GM12878 (cell line): ENCODE results near the gene GSX1. TPM values are rescaled to one million over a fixed set of nuclear protein-coding genes. Genes with fewer than 3 reads are reported as not detected.

ENCODE experiments used
- ATAC-seq: fragments of 200-7000 bp; cut with Tn5 transposase; 3 replicates; pipeline ENCODE4 v1.9.1; 2020; ENCODE audit warnings: mild to moderate bottlenecking, moderate library complexity
- BruUV-seq: library from RNA; stranded (reverse); fragments of 400-500 nt; replicated peaks from 2 replicates; lab custom pipeline; 2021; lab: Mats Ljungman, UMichigan
- CTCF ChIA-PET: fragments of 300-600 bp; sonication (Branson Sonifier 250); formaldehyde crosslinking; extraction: SDS; loops from one replicate; lab custom pipeline; 2021; ENCODE audit warnings: inconsistent platforms; lab: Yijun Ruan, JAX
- POLR2A ChIA-PET: fragments of 350-600 bp; formaldehyde crosslinking; extraction: SDS; loops from one replicate; lab custom pipeline; 2021; ENCODE audit warnings: inconsistent platforms; lab: Charles Lee
- RAD21 ChIA-PET: fragments of 300-600 bp; sonication (Branson Sonifier 250); formaldehyde crosslinking; loops from one replicate; lab custom pipeline; 2023; ENCODE audit warnings: antibody characterized with exemption; ENCODE audit not compliant: unreplicated experiment; lab: Charles Lee
- SMC1A ChIA-PET: fragments of 300-600 bp; sonication (Branson Sonifier 250); formaldehyde crosslinking; loops from one replicate; lab custom pipeline; 2023; ENCODE audit not compliant: unreplicated experiment, uncharacterized antibody; lab: Charles Lee
- DNase-seq: peaks from one replicate; pipeline ENCODE4 v3.0.0-alpha.2; 2011; ENCODE audit warnings: low read depth, low spot score
- FAIRE-seq: peaks from 3 replicates; lab custom pipeline; 2011; peaks lifted over from hg19 to GRCh38; lab: Jason Lieb, UNC
- H2AFZ ChIP-seq: 2 replicates; pipeline ENCODE4 v1.6.0; 2011; ENCODE audit warnings: low read depth, low read length, control low read depth; ENCODE audit not compliant: control insufficient read depth
- H3K27ac ChIP-seq: 2 replicates; pipeline ENCODE4 v1.5.1; 2011; ENCODE audit warnings: control low read depth; ENCODE audit not compliant: control insufficient read depth, insufficient read depth
- H3K27me3 ChIP-seq, 2 experiments: replicated peaks in 1 of 2; 2 replicates each; pipeline versions ENCODE4 v1.6.0 to v1.6.1; 2011; ENCODE audit warnings: low read length in 1 of 2; ENCODE audit not compliant: control insufficient read depth in 2 of 2, insufficient read depth in 2 of 2
- H3K36me3 ChIP-seq, 2 experiments: 2 replicates each; pipeline ENCODE4 v1.5.1; 2011; ENCODE audit warnings: low read length in 1 of 2; ENCODE audit not compliant: control insufficient read depth in 2 of 2, insufficient read depth in 2 of 2
- H3K4me1 ChIP-seq: 2 replicates; pipeline ENCODE4 v1.6.1; 2011; ENCODE audit warnings: mild to moderate bottlenecking, low read length, moderate library complexity, mixed read lengths; ENCODE audit not compliant: control insufficient read depth, insufficient read depth
- H3K4me2 ChIP-seq: 2 replicates; pipeline ENCODE4 v1.6.0; 2011; ENCODE audit warnings: control low read depth; ENCODE audit not compliant: control insufficient read depth, insufficient read depth
- H3K4me3 ChIP-seq: fragments of 200-600 bp; sonication (generic); 2 replicates; pipeline ENCODE4 v1.5.1; 2016
- H3K79me2 ChIP-seq: 2 replicates; pipeline ENCODE4 v1.6.0; 2011; ENCODE audit warnings: low read length; ENCODE audit not compliant: control insufficient read depth, insufficient read depth
- H3K9ac ChIP-seq: 2 replicates; pipeline ENCODE4 v1.8.0; 2011; ENCODE audit warnings: low read length, control low read depth, mixed read lengths; ENCODE audit not compliant: control insufficient read depth, insufficient read depth
- H3K9me3 ChIP-seq: replicated peaks from 3 replicates; pipeline ENCODE4 v1.5.1; 2011; ENCODE audit warnings: mild to moderate bottlenecking, low read length; ENCODE audit not compliant: control insufficient read depth, insufficient read depth
- H4K20me1 ChIP-seq: 2 replicates; pipeline ENCODE4 v1.6.0; 2011; ENCODE audit not compliant: control insufficient read depth, insufficient read depth
- ATF7 ChIP-seq: fragments of 450-650 bp; IDR thresholded peaks from 2 replicates; pipeline ENCODE4 v1.6.1; 2016; ENCODE audit warnings: low read depth, mild to moderate bottlenecking
- CBX3 ChIP-seq: fragments of 200-600 bp; sonication (generic); IDR thresholded peaks from 2 replicates; pipeline ENCODE4 v1.6.1; 2016; ENCODE audit warnings: low read depth, borderline replicate concordance
- LARP7 ChIP-seq: fragments of 450-650 bp; IDR thresholded peaks from 2 replicates; pipeline ENCODE4 v1.6.1; 2017; ENCODE audit warnings: mild to moderate bottlenecking
- RELA ChIP-seq: fragments of 450-650 bp; IDR thresholded peaks from 2 replicates; pipeline ENCODE4 v1.8.0; 2014; ENCODE audit warnings: borderline replicate concordance; ENCODE audit not compliant: partially characterized antibody
- SUPT20H ChIP-seq: IDR thresholded peaks from 2 replicates; pipeline ENCODE4 v1.6.1; 2011; ENCODE audit warnings: low read depth, mild to moderate bottlenecking, low read length, moderate library complexity, borderline replicate concordance; ENCODE audit not compliant: control insufficient read depth
- TARDBP ChIP-seq: IDR thresholded peaks from 2 replicates; pipeline ENCODE4 v1.6.1; 2016; ENCODE audit warnings: borderline replicate concordance
- ZBED1 ChIP-seq: IDR thresholded peaks from 2 replicates; pipeline ENCODE4 v1.6.1; 2016; ENCODE audit warnings: borderline replicate concordance
- WGBS: methylation state at CpG from one replicate; pipeline ENCODE4 v1.1.6; 2016; ENCODE audit warnings: low lambda C conversion rate; ENCODE audit not compliant: insufficient replicate concordance, insufficient coverage; ENCODE audit errors: missing lambda C conversion rate; 5-methylcytosine and 5-hydroxymethylcytosine counted together
- in situ Hi-C: fragments of 300-500 bp; cut with MboI; formaldehyde crosslinking; loops from 9 replicates; pipeline ENCODE4 v1.14.3; 2018; ENCODE audit warnings: mixed read lengths
- intact Hi-C: fragments of 100-400 bp; cut with micrococcal nuclease; formaldehyde crosslinking; loops from one replicate; pipeline ENCODE4 v1.14.2; 2022; ENCODE audit not compliant: unreplicated experiment
- polyA plus RNA-seq, 11 experiments: library from polyadenylated mRNA; depleted of rRNA in 4 of 11; unstranded in 6 of 11; stranded (reverse) in 5 of 11; fragments of >200 nt; fragmentation: Nextera tagmentation in 4 of 11; fragmentation: Illumina TruSeq in 1 of 11; extraction: Ambion mirVana in 4 of 11; extraction: Trizol in 1 of 11; gene quantifications; 1 replicate in 1 of 11; 2 replicates in 10 of 11; pipeline versions ENCODE4 v1.2.1 to v1.2.3, GENCODE V29; 2011 to 2016; ENCODE audit warnings: inconsistent platforms in 2 of 11, missing spikeins in 2 of 11, low read depth in 1 of 11
- total RNA-seq, 4 experiments: library from RNA; depleted of rRNA in 3 of 4; stranded (reverse); fragments of >200 nt in 3 of 4; fragmentation: Illumina TruSeq in 1 of 4; extraction: Trizol in 1 of 4; gene quantifications; 2 replicates each; pipeline versions ENCODE4 v1.2.1 to v1.2.3, GENCODE V29; 2013 to 2021
- TF ChIP-seq, protein P1 (sequence below): fragments of 450-650 bp; IDR thresholded peaks from 2 replicates; pipeline ENCODE4 v1.6.1; 2016; ENCODE audit warnings: mild to moderate bottlenecking
- TF ChIP-seq, protein P2 (sequence below): fragments of 450-650 bp; IDR thresholded peaks from 2 replicates; pipeline ENCODE4 v1.6.1; 2014; ENCODE audit warnings: mild to moderate bottlenecking
- TF ChIP-seq, protein P3 (sequence below): fragments of 450-650 bp; IDR thresholded peaks from 2 replicates; pipeline ENCODE4 v1.6.1; 2017; ENCODE audit warnings: mild to moderate bottlenecking, moderate library complexity
- TF ChIP-seq, protein P4 (sequence below): fragments of 450-650 bp; IDR thresholded peaks from 2 replicates; pipeline ENCODE4 v1.6.1; 2017; ENCODE audit warnings: mild to moderate bottlenecking, low read depth, inconsistent platforms; ENCODE audit not compliant: poor library complexity, severe bottlenecking
- TF ChIP-seq, protein P5 (sequence below): fragments of 450-650 bp; IDR thresholded peaks from 2 replicates; pipeline ENCODE4 v1.6.1; 2017; ENCODE audit warnings: mild to moderate bottlenecking

Gene GSX1
- total and polyA plus RNA-seq, 10 of the 15 experiments (the other 5 are each of a cell fraction or from before 2014, with no cell fraction given) = not detected

DNA sequence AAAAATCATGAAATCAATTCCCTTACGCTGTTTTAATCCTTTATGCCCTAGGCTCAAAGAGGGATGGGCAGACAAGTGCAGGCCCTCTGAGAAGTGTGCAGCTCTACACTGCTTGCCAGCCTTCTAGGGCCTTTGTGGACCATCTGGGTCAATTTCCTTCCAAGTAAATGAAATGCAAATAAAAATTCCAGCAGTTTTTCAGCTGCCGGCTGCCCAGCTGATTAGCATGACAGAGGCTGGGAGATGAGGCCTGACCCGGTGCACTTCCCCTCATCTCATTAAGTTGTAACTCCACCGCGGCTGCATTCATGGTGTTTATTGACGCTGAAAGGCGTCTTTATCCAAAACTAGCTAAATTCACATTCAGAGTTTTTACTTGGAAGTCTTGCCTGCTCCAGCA lies 47.5 kb upstream of the GSX1 start:
- TF ChIP-seq, protein P1, sequence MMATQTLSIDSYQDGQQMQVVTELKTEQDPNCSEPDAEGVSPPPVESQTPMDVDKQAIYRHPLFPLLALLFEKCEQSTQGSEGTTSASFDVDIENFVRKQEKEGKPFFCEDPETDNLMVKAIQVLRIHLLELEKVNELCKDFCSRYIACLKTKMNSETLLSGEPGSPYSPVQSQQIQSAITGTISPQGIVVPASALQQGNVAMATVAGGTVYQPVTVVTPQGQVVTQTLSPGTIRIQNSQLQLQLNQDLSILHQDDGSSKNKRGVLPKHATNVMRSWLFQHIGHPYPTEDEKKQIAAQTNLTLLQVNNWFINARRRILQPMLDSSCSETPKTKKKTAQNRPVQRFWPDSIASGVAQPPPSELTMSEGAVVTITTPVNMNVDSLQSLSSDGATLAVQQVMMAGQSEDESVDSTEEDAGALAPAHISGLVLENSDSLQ = no peak
- TF ChIP-seq, protein P2, sequence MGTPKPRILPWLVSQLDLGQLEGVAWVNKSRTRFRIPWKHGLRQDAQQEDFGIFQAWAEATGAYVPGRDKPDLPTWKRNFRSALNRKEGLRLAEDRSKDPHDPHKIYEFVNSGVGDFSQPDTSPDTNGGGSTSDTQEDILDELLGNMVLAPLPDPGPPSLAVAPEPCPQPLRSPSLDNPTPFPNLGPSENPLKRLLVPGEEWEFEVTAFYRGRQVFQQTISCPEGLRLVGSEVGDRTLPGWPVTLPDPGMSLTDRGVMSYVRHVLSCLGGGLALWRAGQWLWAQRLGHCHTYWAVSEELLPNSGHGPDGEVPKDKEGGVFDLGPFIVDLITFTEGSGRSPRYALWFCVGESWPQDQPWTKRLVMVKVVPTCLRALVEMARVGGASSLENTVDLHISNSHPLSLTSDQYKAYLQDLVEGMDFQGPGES = no peak
- TF ChIP-seq CBX3 (no peak), ZBED1 (no peak), SUPT20H (no peak), ATF7 (no peak), LARP7 (no peak), RELA (no peak), TARDBP (no peak)
- TF ChIP-seq, protein P3, sequence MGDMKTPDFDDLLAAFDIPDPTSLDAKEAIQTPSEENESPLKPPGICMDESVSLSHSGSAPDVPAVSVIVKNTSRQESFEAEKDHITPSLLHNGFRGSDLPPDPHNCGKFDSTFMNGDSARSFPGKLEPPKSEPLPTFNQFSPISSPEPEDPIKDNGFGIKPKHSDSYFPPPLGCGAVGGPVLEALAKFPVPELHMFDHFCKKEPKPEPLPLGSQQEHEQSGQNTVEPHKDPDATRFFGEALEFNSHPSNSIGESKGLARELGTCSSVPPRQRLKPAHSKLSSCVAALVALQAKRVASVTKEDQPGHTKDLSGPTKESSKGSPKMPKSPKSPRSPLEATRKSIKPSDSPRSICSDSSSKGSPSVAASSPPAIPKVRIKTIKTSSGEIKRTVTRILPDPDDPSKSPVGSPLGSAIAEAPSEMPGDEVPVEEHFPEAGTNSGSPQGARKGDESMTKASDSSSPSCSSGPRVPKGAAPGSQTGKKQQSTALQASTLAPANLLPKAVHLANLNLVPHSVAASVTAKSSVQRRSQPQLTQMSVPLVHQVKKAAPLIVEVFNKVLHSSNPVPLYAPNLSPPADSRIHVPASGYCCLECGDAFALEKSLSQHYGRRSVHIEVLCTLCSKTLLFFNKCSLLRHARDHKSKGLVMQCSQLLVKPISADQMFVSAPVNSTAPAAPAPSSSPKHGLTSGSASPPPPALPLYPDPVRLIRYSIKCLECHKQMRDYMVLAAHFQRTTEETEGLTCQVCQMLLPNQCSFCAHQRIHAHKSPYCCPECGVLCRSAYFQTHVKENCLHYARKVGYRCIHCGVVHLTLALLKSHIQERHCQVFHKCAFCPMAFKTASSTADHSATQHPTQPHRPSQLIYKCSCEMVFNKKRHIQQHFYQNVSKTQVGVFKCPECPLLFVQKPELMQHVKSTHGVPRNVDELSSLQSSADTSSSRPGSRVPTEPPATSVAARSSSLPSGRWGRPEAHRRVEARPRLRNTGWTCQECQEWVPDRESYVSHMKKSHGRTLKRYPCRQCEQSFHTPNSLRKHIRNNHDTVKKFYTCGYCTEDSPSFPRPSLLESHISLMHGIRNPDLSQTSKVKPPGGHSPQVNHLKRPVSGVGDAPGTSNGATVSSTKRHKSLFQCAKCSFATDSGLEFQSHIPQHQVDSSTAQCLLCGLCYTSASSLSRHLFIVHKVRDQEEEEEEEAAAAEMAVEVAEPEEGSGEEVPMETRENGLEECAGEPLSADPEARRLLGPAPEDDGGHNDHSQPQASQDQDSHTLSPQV = no peak
- TF ChIP-seq, protein P4, sequence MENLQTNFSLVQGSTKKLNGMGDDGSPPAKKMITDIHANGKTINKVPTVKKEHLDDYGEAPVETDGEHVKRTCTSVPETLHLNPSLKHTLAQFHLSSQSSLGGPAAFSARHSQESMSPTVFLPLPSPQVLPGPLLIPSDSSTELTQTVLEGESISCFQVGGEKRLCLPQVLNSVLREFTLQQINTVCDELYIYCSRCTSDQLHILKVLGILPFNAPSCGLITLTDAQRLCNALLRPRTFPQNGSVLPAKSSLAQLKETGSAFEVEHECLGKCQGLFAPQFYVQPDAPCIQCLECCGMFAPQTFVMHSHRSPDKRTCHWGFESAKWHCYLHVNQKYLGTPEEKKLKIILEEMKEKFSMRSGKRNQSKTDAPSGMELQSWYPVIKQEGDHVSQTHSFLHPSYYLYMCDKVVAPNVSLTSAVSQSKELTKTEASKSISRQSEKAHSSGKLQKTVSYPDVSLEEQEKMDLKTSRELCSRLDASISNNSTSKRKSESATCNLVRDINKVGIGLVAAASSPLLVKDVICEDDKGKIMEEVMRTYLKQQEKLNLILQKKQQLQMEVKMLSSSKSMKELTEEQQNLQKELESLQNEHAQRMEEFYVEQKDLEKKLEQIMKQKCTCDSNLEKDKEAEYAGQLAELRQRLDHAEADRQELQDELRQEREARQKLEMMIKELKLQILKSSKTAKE = no peak
- TF ChIP-seq, protein P5, sequence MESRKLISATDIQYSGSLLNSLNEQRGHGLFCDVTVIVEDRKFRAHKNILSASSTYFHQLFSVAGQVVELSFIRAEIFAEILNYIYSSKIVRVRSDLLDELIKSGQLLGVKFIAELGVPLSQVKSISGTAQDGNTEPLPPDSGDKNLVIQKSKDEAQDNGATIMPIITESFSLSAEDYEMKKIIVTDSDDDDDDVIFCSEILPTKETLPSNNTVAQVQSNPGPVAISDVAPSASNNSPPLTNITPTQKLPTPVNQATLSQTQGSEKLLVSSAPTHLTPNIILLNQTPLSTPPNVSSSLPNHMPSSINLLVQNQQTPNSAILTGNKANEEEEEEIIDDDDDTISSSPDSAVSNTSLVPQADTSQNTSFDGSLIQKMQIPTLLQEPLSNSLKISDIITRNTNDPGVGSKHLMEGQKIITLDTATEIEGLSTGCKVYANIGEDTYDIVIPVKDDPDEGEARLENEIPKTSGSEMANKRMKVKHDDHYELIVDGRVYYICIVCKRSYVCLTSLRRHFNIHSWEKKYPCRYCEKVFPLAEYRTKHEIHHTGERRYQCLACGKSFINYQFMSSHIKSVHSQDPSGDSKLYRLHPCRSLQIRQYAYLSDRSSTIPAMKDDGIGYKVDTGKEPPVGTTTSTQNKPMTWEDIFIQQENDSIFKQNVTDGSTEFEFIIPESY = no peak
- no peak overlapping the region for H3K9ac ChIP-seq
- SMC1A ChIA-PET = no interaction called here
- no TSS peak for BruUV-seq
- DNase-seq = no peak
- no peaks in the 10 kb centered on the region for H4K20me1 ChIP-seq
- H3K79me2 ChIP-seq = no peaks in the 10 kb centered on the region
- no peak overlapping the region for H2AFZ ChIP-seq
- H3K9me3 ChIP-seq = no peaks in the 10 kb centered on the region
- no peak for FAIRE-seq
- POLR2A ChIA-PET = no interaction called here
- H3K4me2 ChIP-seq = no peak overlapping the region
- CTCF ChIA-PET = no interaction called here
- 37% methylated on average over 7 of the region's 7 CpGs for WGBS
- no peak for ATAC-seq
- intact Hi-C loops (no loop called here), in situ Hi-C loops (no loop called here)
- H3K27me3 ChIP-seq = peaks cover 0 to 3% of the 10 kb centered on the region in 2 experiments; a peak in 1 of 4 replicates
- no peak overlapping the region for H3K27ac ChIP-seq
- no peak overlapping the region for H3K4me3 ChIP-seq
- no peaks in the 10 kb centered on the region for H3K4me1 ChIP-seq
- no peaks in the 10 kb centered on the region for H3K36me3 ChIP-seq
- RAD21 ChIA-PET = no interaction called here
